ENCODE data around the gene CPNE6.

Gene CPNE6

DNA sequence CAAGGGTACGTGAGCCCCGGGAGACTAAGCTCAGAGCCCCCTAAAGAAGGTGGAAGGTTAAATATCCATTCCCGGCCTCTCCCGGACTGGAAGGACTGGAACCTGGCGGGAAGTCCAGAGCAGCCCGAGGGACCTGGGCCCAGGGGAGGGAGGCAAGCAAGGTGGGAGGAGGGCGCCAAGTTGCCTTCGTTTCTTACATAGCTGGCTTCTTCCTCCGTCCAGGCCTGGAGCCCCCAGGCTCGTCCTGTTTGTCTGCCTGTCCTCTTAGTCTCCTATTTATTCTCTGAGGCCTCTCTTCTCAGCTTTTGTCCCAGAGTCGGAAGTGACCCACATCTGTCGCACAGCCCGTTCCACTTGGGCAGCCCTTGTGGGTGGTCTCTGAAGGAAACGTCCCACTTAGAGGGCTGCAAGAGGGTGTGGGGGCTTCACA, 23.5 kb downstream of the CPNE6 start:
- peak overlapping the region; percentile 48 for H3K27ac ChIP-seq (ENCODE audit: low read length, poor library complexity, severe bottlenecking)
- peak overlapping the region; percentile 9 to 83 for H3K4ac ChIP-seq (ENCODE audit: low read depth in 1 of 2, low read length in 2 of 2)
- peak overlapping the region; percentile 88 for H3K9ac ChIP-seq (ENCODE audit: low read length)
- no peak for DNase-seq
- no peak overlapping the region for H2AK5ac ChIP-seq (ENCODE audit: low read length, severe bottlenecking)
- H3K9me3 ChIP-seq (ENCODE audit: control insufficient read depth, low read length): no peaks in the 10 kb centered on the region
- peak overlapping the region; percentile 7 to 31 for H2BK12ac ChIP-seq (ENCODE audit: low read length in 2 of 2)
- WGBS: 3% methylated on average over 14 of the region's 14 CpGs
- peak overlapping the region in 1 of 2 experiments; percentile 92 for H3K14ac ChIP-seq (ENCODE audit: low read length in 2 of 2)
- peak overlapping the region; percentile 81 to 90 for H3K4me3 ChIP-seq (ENCODE audit: insufficient read depth in 1 of 2, low read depth in 1 of 2, low read length in 2 of 2)
- peak overlapping the region; percentile 94 for H3K4me2 ChIP-seq (ENCODE audit: low read length, poor library complexity, severe bottlenecking)
- peak overlapping the region; percentile 95 for H2AFZ ChIP-seq (ENCODE audit: low read depth, low read length)
- peaks cover 6 to 22% of the 10 kb centered on the region in 2 experiments for H3K36me3 ChIP-seq (ENCODE audit: control insufficient read depth in 1 of 2, insufficient read depth in 2 of 2, low read depth in 1 of 2, low read length in 2 of 2)
- peak overlapping the region; percentile 92 to 97 for H3K18ac ChIP-seq (ENCODE audit: low read depth in 1 of 2, low read length in 2 of 2)
- H2BK5ac ChIP-seq (ENCODE audit: low read depth, low read length, poor library complexity, severe bottlenecking): no peak overlapping the region
- peak overlapping the region; percentile 53 for H4K91ac ChIP-seq (ENCODE audit: low read length)
- peaks cover 11% of the 10 kb centered on the region for H3K79me1 ChIP-seq (replicated peaks; ENCODE audit: low read length, poor library complexity, severe bottlenecking)
- H3K4me1 ChIP-seq (ENCODE audit: control insufficient read depth, insufficient read depth, low read depth, low read length): peaks cover 14% of the 10 kb centered on the region
- no peak overlapping the region for H3K23ac ChIP-seq (ENCODE audit: low read length in 2 of 2)
- H3K27me3 ChIP-seq (ENCODE audit: control insufficient read depth in 1 of 2, insufficient read depth in 1 of 2, low read length in 2 of 2): no peaks in the 10 kb centered on the region
- peak overlapping the region; percentile 65 for H4K8ac ChIP-seq (ENCODE audit: low read length)
- no peak overlapping the region for H2BK15ac ChIP-seq (ENCODE audit: low read depth, poor library complexity, severe bottlenecking)
- no peak overlapping the region for H2BK120ac ChIP-seq (ENCODE audit: low read depth, low read length)

- Histone ChIP-seq H3K4me2 (ENCODE audit: low read length, poor library complexity, severe bottlenecking) (peak overlapping the region; percentile 94), H3K9ac (ENCODE audit: low read length) (peak overlapping the region; percentile 88), H3K14ac (ENCODE audit: low read length in 2 of 2) (no peak overlapping the region), H3K79me1 (replicated peaks; ENCODE audit: low read length, poor library complexity, severe bottlenecking) (peaks cover 11% of the 10 kb centered on the region), H3K9me3 (ENCODE audit: control insufficient read depth, low read length) (no peaks in the 10 kb centered on the region), H2AK5ac (ENCODE audit: low read length, severe bottlenecking) (no peak overlapping the region), H3K4me1 (ENCODE audit: control insufficient read depth, insufficient read depth, low read depth, low read length) (peaks cover 14% of the 10 kb centered on the region), H3K23ac (ENCODE audit: low read length in 2 of 2) (no peak overlapping the region), H3K27ac (ENCODE audit: low read length, poor library complexity, severe bottlenecking) (no peak overlapping the region), H2BK5ac (ENCODE audit: low read depth, low read length, poor library complexity, severe bottlenecking) (no peak overlapping the region), H4K91ac (ENCODE audit: low read length) (peak overlapping the region; percentile 53), H3K18ac (ENCODE audit: low read depth in 1 of 2, low read length in 2 of 2) (peak overlapping the region; percentile 92 to 97), H2AFZ (ENCODE audit: low read depth, low read length) (no peak overlapping the region), H3K27me3 (ENCODE audit: control insufficient read depth in 1 of 2, insufficient read depth in 1 of 2, low read length in 2 of 2) (no peaks in the 10 kb centered on the region), H3K36me3 (ENCODE audit: control insufficient read depth in 1 of 2, insufficient read depth in 2 of 2, low read depth in 1 of 2, low read length in 2 of 2) (peaks cover 10 to 25% of the 10 kb centered on the region in 2 experiments), H3K4ac (ENCODE audit: low read depth in 1 of 2, low read length in 2 of 2) (peak overlapping the region; percentile 9 to 55), H4K8ac (ENCODE audit: low read length) (peak overlapping the region; percentile 39), H3K4me3 (ENCODE audit: insufficient read depth in 1 of 2, low read depth in 1 of 2, low read length in 2 of 2) (peak overlapping the region; percentile 81 to 90), H2BK15ac (ENCODE audit: low read depth, poor library complexity, severe bottlenecking) (no peak overlapping the region), H2BK120ac (ENCODE audit: low read depth, low read length) (peak overlapping the region; percentile 11), H2BK12ac (ENCODE audit: low read length in 2 of 2) (peak overlapping the region in 1 of 2 experiments; percentile 7)
- DNase-seq: peak; percentile 63
- 32% methylated on average over 12 of the region's 12 CpGs for WGBS
These were observed 24.1 kb downstream of the CPNE6 start for GRCh38 chr14:24095271-24096068.

DNA sequence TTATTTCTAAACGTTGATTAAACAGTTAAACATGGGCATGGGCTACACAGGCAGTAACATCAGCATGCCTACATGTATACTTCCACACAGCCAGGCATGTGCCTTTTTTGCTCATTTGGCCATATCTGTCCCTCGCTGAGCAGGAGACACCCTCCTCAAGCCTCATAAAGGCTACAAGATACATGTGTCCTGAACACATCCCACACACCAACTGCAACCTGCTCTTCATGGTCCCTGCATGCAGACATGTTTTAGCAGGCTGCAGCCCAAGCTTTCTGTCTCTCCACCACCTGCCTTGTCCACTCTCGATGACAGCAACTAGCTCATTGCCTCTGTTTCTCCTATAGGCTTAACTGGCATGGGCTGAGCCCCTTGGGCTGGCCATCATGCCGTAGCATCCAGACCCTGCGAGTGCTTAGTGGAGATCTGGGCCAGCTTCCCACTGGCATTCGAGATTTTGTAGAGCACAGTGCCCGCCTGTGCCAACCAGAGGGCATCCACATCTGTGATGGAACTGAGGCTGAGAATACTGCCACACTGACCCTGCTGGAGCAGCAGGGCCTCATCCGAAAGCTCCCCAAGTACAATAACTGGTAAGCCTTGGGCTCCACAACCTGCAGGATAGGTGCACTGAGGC, 25.3 kb downstream of the CPNE6 start:
- Histone ChIP-seq H3K79me1 (replicated peaks; ENCODE audit: low read length, poor library complexity, severe bottlenecking) (peaks cover 11% of the 10 kb centered on the region), H2AFZ (ENCODE audit: low read depth, low read length) (no peak overlapping the region), H3K18ac (ENCODE audit: low read depth in 1 of 2, low read length in 2 of 2) (no peak overlapping the region), H4K91ac (ENCODE audit: low read length) (no peak overlapping the region), H2BK120ac (ENCODE audit: low read depth, low read length) (no peak overlapping the region), H3K27ac (ENCODE audit: low read length, poor library complexity, severe bottlenecking) (no peak overlapping the region), H3K27me3 (ENCODE audit: control insufficient read depth in 1 of 2, insufficient read depth in 1 of 2, low read length in 2 of 2) (no peaks in the 10 kb centered on the region), H2BK5ac (ENCODE audit: low read depth, low read length, poor library complexity, severe bottlenecking) (no peak overlapping the region), H4K8ac (ENCODE audit: low read length) (no peak overlapping the region), H3K23ac (ENCODE audit: low read length in 2 of 2) (no peak overlapping the region), H2BK12ac (ENCODE audit: low read length in 2 of 2) (no peak overlapping the region), H2AK5ac (ENCODE audit: low read length, severe bottlenecking) (no peak overlapping the region), H3K4me3 (ENCODE audit: insufficient read depth in 1 of 2, low read depth in 1 of 2, low read length in 2 of 2) (no peak overlapping the region), H2BK15ac (ENCODE audit: low read depth, poor library complexity, severe bottlenecking) (no peak overlapping the region), H3K4ac (ENCODE audit: low read depth in 1 of 2, low read length in 2 of 2) (no peak overlapping the region), H3K36me3 (ENCODE audit: control insufficient read depth in 1 of 2, insufficient read depth in 2 of 2, low read depth in 1 of 2, low read length in 2 of 2) (peaks cover 10 to 25% of the 10 kb centered on the region in 2 experiments), H3K9ac (ENCODE audit: low read length) (no peak overlapping the region), H3K4me1 (ENCODE audit: control insufficient read depth, insufficient read depth, low read depth, low read length) (peaks cover 14% of the 10 kb centered on the region), H3K4me2 (ENCODE audit: low read length, poor library complexity, severe bottlenecking) (no peak overlapping the region), H3K14ac (ENCODE audit: low read length in 2 of 2) (no peak overlapping the region), H3K9me3 (ENCODE audit: control insufficient read depth, low read length) (no peaks in the 10 kb centered on the region)
- no peak for DNase-seq
- 97% methylated on average over 8 of the region's 8 CpGs for WGBS

- Histone ChIP-seq H3K9me3 (ENCODE audit: control insufficient read depth, low read length) (no peaks in the 10 kb centered on the region), H4K8ac (ENCODE audit: low read length) (no peak overlapping the region), H2AFZ (ENCODE audit: low read depth, low read length) (no peak overlapping the region), H3K4me2 (ENCODE audit: low read length, poor library complexity, severe bottlenecking) (no peak overlapping the region), H3K79me1 (replicated peaks; ENCODE audit: low read length, poor library complexity, severe bottlenecking) (peaks cover 11% of the 10 kb centered on the region), H3K18ac (ENCODE audit: low read depth in 1 of 2, low read length in 2 of 2) (no peak overlapping the region), H3K27me3 (ENCODE audit: control insufficient read depth in 1 of 2, insufficient read depth in 1 of 2, low read length in 2 of 2) (no peaks in the 10 kb centered on the region), H3K36me3 (ENCODE audit: control insufficient read depth in 1 of 2, insufficient read depth in 2 of 2, low read depth in 1 of 2, low read length in 2 of 2) (peaks cover 15 to 32% of the 10 kb centered on the region in 2 experiments), H3K4me1 (ENCODE audit: control insufficient read depth, insufficient read depth, low read depth, low read length) (peaks cover 14% of the 10 kb centered on the region), H3K23ac (ENCODE audit: low read length in 2 of 2) (no peak overlapping the region), H4K91ac (ENCODE audit: low read length) (no peak overlapping the region), H2AK5ac (ENCODE audit: low read length, severe bottlenecking) (no peak overlapping the region), H3K4me3 (ENCODE audit: insufficient read depth in 1 of 2, low read depth in 1 of 2, low read length in 2 of 2) (no peak overlapping the region), H2BK12ac (ENCODE audit: low read length in 2 of 2) (no peak overlapping the region), H3K9ac (ENCODE audit: low read length) (no peak overlapping the region), H2BK5ac (ENCODE audit: low read depth, low read length, poor library complexity, severe bottlenecking) (no peak overlapping the region), H3K4ac (ENCODE audit: low read depth in 1 of 2, low read length in 2 of 2) (no peak overlapping the region), H3K27ac (ENCODE audit: low read length, poor library complexity, severe bottlenecking) (no peak overlapping the region), H3K14ac (ENCODE audit: low read length in 2 of 2) (no peak overlapping the region), H2BK15ac (ENCODE audit: low read depth, poor library complexity, severe bottlenecking) (no peak overlapping the region), H2BK120ac (ENCODE audit: low read depth, low read length) (no peak overlapping the region)
- no peak for DNase-seq
- 95% methylated on average over 16 of the region's 16 CpGs for WGBS
These were observed 27.0 kb downstream of the CPNE6 start for GRCh38 chr14:24098229-24098926.

Measured in mesenchymal stem cell (in vitro differentiated cells and primary cell).